ENCODE results near the gene ANKRD28.
"Not testable (repeated sequence)": the region's sequence is repeated elsewhere in the genome, so short reads cannot be mapped to it uniquely, and the experiment has no call there.

DNA sequence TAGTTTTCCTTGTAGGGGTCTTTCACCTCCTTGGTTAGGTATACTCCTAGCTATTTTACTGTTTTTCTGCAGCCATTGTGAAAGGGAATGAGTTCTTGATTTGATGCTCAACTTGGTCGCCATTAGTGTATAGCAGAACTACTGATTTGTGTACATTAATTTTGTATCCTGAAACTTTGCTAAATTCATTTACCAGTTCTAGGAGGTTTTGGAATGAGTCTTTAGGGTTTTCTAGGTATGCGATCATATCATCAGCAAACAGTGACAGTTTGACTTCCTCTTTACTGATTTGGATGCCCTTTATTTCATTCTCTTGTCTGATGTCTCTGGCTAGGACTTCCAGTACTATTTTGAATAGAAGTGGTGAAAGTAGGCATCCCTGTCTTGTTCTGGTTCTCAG is 51.9 kb downstream of the ANKRD28 start:
- TF ChIP-seq, protein P1, sequence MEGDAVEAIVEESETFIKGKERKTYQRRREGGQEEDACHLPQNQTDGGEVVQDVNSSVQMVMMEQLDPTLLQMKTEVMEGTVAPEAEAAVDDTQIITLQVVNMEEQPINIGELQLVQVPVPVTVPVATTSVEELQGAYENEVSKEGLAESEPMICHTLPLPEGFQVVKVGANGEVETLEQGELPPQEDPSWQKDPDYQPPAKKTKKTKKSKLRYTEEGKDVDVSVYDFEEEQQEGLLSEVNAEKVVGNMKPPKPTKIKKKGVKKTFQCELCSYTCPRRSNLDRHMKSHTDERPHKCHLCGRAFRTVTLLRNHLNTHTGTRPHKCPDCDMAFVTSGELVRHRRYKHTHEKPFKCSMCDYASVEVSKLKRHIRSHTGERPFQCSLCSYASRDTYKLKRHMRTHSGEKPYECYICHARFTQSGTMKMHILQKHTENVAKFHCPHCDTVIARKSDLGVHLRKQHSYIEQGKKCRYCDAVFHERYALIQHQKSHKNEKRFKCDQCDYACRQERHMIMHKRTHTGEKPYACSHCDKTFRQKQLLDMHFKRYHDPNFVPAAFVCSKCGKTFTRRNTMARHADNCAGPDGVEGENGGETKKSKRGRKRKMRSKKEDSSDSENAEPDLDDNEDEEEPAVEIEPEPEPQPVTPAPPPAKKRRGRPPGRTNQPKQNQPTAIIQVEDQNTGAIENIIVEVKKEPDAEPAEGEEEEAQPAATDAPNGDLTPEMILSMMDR (IDR thresholded peaks at IDR 0.05) = not testable (repeated sequence)
- not testable (repeated sequence) for TF ChIP-seq POLR2AphosphoS5, POLR2A (IDR thresholded peaks at IDR 0.05)

Data from sigmoid colon (tissue), 4 donors.